COLO829 (cell line): ENCODE results near the gene PHOX2A.
"Not testable (repeated sequence)": the region's sequence is repeated elsewhere in the genome, so short reads cannot be mapped to it uniquely, and the experiment has no call there.

Experiments used
- DNase-seq: peaks from one replicate; pipeline ENCODE4 v3.0.0; 2012; ENCODE audit warnings: low spot score

The PHOX2A gene

DNA sequence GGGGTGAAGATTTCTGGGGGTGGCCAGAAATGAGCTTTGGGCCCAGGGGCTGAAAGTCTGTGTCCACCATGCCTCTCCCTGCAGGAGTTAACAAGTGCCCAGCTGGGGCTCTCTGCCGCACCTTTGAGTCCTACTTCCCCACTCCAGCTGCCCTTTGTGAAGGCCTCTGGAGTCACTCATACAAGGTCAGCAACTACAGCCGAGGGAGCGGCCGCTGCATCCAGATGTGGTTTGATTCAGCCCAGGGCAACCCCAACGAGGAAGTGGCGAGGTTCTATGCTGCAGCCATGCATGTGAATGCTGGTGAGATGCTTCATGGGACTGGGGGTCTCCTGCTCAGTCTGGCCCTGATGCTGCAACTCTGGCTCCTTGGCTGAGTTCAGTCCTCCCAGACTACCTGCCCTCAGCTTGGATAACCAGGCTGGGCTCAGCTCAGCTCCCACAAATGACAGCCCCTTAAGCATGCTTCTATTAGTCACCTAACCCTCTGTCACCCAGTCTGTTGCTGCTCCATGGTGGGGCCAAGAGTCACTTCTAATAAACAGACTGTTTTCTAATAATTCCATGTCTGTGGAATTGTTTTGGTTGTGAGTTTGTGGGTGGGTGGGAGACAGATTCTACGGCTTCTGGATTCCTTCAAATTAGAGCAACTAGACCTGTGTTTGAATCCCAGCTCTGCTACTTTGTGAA lies 22.4 kb downstream of the PHOX2A start:
- no peak for DNase-seq

DNA sequence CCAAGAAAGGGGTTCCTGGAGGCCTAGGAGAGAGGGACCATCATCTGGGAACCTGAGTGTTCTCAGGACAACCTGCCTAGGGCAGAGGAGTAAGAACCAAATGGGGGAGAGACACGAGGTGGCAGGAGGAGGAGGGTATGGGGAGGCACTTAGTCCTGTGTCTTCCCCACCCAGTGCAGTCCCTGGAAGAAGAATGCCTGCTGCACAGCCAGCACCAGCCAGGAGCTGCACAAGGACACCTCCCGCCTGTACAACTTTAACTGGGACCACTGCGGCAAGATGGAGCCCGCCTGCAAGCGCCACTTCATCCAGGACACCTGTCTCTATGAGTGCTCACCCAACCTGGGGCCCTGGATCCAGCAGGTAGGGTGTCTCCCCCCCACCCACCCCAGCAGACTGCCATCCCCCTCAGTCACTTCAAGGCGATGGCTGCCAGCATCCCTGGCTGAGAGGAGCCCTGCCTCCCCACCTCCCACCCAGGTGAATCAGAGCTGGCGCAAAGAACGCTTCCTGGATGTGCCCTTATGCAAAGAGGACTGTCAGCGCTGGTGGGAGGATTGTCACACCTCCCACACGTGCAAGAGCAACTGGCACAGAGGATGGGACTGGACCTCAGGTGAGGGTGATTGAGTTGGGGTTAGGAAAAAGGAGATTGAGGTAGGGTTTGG lies 23.1 kb downstream of the PHOX2A start:
- no peak for DNase-seq

DNA sequence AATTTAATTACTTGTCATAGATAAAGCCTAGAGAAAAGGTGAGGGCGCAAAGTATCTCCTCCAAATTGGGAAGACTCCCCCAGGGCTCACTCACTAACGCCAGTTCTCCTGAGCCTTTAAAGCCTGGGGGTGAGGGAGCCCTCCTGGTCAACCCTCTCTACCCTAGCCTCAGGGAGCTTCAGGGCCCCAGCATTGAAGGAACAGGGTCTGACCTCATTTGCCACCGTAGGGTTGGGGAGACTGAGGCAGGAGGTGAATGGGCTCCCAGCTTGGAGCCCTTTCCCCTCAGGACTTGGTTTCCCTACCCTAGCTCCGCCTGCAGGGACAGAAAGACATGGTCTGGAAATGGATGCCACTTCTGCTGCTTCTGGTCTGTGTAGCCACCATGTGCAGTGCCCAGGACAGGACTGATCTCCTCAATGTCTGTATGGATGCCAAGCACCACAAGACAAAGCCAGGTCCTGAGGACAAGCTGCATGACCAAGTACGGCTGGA lies 25.7 kb downstream of the PHOX2A start:
- no peak for DNase-seq

DNA sequence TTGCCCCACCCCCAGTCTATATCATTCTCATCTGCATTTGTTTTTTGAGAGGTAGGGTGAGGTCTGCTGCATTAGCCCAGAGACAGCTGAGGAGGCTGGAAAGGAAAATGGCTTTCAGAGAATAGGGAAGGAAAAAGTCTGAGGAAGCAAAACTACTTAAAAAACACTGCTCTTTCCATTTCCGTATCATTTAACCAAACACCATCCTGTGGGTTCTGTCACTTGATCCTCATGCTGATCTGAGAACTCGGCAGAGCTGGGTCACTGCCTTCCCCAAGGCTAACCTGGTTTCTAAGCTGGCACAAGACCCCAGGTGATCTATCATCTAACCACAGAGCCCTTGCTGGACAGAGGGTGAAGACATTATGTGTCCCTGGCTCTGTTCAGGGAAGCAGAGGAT lies 26.1 kb downstream of the PHOX2A start:
- DNase-seq, result no peak

DNA sequence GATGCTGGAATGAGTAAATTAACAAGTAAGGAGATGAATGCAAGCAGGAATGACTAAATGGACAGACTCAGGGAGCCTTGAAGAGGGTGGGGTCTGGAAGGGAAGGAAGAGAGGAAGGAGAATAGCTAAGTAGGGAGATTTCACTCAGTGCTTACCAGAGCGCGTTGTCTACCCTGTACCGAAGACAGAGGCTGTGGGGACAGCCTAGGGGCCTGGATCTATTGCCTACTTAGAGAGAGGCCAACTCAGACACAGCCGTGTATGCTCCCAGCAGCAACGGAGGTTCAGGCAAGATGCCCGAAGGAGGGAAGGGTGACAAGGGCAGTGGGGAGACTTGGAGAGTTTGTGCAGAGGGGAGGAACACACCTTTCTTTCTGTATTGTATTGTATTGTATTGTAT lies 27.3 kb downstream of the PHOX2A start, which contains the start of gene FOLR2:
TSS of gene FOLR2 (plus strand) at position 157 of the 400 bp plus-strand sequence. CDS start 1,791 bp downstream, outside the sequence.
- no peak for DNase-seq

DNA sequence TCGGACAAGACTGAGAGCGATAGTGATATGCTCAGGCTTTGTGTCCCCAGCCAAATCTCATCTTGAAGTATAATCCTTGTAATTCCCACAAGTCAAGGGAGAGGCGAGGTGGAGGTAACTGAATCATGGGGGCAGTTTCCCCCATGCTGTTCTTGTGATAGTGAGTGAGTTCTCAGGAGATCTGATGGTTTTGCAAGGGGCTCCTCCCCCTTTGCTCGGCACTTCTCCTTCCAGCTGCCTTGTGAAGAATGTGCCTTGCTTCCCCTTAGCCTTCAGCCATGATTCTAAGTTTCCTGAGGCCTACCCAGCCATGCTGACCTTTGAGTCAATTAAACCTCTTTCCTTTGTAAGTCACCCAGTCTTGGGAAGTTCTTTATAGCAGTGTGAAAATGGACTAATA lies 34.9 kb downstream of the PHOX2A start:
- no peak for DNase-seq

DNA sequence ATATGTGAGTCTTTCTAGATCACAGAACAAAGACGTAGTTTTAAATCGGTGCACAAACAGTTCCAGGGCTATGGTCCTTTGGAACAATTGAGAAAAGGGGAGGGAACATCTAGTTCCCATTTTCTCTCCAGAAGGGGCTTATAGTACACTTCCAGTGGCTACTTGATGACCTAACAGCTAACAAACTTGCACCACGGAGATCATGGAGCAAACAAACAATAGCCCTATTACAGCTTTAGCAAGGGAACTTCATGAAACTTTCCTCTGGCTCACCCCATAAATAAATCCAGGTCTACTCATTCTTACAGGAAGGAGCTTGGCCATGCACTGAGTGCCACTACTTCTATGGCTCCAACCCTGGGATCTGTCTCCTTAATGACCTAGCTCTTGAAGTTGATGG lies 35.7 kb downstream of the PHOX2A start:
- no peak for DNase-seq

DNA sequence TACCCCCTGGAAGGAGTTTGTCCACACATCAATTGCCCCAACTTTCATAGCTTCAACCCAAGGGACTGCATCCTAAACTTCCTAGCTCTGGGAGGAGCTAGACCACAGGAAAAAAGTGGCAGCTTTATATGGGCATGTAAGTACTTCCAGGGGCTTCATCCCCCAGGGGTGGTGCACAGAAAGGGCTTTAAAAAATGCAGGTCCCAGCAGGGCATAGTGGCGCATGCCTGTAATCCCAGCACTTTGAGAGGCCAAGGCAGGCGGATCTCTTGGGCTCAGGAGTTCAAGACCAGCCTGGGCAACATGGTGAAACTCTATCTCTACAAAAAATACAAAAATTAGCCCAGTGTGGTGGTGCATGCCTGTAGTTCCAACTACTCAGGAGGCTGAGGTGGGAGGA lies 37.2 kb downstream of the PHOX2A start:
- DNase-seq, result not testable (repeated sequence)

DNA sequence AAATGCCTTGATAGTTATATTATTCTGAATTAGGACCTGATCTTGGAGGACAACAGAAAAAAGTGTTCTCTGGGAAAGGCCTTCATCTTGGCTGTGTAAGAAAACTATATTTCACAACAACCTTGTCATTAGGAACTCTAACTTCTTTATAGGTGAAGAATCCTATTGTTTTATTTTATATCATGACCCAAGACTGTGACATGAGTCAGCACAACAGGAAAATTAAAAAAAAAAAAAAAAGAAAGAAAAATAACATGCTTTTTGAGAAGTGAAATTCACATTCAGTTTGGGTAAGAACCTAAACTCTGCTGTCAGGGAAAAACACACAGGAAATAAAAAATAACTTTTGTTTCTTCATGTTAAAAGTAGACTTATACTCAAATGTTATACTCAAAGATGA lies 39.1 kb downstream of the PHOX2A start:
- DNase-seq, result no peak

DNA sequence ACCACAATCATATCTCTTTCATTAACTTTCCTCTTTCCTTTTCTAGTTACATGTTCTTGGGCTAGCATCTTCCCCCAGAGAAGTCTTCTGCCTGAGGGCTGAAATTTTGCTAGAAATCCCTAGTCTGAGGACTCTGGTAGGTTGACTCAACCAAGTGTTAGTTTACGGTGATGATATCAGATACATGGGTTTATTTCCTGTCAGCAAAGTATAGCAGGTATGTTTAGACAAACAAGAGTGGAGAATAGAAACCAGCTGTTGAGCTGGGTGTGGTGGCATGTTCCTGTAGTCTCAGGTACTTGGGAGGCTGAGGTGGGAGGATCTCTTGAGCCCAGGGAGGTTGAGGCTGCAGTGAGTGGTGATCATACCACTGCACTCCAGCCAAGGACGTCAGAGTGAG lies 40.8 kb downstream of the PHOX2A start:
- DNase-seq, result no peak

DNA sequence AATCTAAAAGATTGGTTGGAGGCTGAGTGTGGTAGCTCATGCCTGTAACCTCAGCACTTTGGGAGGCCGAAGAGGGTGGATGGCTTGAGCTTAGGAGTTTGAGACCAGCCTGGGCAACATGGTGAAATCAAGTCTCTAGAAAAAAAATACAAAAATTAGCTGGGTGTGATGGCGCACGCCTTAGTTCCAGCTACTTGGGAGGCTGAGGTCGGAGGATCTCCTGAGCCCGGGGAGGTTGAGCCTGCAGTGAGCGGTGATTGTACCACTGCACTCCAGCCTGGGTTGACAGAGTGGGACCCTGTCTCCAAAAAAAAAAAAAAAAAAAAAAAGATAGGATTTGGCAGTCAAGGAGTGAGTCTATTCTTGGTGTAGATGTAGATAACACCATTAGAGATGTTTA lies 41.4 kb downstream of the PHOX2A start:
- no peak for DNase-seq

DNA sequence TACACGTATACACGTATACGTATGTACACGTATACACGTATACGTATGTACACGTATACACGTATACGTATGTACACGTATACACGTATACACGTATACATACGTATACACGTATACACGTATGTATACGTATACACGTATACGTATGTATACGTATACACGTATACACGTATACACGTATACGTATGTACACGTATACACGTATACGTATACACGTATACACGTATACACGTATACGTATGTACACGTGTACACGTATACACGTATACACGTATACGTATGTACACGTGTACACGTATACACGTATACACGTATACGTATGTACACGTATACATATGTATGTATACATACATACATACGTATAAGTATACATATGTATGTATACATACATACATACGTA lies 42.5 kb downstream of the PHOX2A start:
- DNase-seq, result not testable (repeated sequence)

DNA sequence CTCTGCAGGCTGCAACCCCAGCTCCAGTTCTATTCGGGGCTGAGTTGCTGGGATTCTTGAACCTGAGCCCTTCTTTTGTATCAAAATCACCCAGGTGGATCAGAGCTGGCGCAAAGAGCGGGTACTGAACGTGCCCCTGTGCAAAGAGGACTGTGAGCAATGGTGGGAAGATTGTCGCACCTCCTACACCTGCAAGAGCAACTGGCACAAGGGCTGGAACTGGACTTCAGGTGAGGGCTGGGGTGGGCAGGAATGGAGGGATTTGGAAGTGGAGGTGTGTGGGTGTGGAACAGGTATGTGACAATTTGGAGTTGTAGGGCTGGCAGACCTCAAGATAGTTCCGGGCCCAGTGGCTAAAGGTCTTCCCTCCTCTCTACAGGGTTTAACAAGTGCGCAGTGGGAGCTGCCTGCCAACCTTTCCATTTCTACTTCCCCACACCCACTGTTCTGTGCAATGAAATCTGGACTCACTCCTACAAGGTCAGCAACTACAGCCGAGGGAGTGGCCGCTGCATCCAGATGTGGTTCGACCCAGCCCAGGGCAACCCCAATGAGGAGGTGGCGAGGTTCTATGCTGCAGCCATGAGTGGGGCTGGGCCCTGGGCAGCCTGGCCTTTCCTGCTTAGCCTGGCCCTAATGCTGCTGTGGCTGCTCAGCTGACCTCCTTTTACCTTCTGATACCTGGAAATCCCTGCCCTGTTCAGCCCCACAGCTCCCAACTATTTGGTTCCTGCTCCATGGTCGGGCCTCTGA lies 48.3 kb downstream of the PHOX2A start:
- DNase-seq, result no peak

DNA sequence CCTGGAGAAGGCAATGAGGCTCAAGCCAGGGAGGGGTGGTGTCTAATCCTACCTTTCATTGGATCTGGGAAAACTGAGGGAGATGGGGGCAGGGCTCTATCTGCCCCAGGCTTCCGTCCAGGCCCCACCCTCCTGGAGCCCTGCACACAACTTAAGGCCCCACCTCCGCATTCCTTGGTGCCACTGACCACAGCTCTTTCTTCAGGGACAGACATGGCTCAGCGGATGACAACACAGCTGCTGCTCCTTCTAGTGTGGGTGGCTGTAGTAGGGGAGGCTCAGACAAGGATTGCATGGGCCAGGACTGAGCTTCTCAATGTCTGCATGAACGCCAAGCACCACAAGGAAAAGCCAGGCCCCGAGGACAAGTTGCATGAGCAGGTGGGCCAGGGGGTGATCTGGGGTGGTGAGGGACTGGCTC lies 52.0 kb downstream of the PHOX2A start, which contains the start of gene FOLR1:
TSS of gene FOLR1 (plus strand) at position 180 of the 421 bp plus-strand sequence. CDS start at position 214, 34 bp downstream.
- no peak for DNase-seq

DNA sequence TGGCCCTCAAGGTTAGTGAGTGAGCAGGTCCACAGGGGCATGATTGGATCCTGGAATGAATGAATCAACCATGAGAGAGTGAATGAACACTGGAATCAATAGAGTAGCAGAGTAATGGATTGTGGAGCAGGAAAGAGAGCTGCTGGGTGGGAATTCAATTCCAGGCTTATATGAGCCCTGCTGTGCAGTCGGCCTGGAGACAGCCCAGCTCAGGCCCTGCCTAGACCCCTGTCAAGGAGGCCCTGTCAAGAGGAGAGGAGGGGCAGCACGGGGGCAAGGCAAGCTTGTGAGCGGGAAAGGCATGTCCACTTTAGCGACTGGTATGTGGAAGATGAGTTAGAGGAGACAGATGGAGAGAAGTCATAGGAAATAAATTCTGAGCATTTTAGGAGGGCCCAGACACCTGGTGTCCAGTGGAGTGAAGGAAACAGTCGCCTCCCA lies 53.3 kb downstream of the PHOX2A start:
- DNase-seq, result no peak

DNA sequence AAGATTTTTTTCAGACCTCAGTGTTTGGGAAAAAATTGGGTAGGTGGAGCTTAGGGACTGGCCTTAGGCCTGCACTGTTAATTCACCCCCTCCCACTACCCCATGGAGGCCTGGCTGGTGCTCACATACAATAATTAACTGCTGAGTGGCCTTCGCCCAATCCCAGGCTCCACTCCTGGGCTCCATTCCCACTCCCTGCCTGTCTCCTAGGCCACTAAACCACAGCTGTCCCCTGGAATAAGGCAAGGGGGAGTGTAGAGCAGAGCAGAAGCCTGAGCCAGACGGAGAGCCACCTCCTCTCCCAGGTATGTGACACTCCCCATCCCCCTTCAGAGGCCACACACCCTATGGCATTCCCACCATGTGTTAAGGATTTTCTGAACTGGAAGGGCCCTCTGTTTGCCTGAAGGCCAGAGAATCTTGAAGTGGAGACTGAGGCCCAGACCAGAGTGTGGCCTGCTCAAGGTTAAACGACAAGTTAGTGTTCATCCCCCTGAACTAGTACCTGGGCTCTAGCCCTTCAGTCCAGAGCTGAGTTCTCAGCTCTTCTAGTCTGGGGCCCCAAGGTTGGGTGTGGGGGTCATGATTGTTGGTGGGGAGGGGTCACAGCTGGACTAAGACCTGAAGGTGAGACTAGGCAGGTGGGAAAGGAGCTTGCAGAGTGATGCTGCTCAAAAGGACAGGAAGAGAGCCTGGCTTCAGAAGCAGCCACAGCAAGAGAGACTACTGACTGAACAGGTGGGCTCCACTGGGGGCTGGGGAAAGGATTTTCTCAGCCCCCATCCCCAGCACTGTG lies 54.3 kb downstream of the PHOX2A start:
- DNase-seq, result no peak
